Measurements from ENCODE around the gene TMEM184C.

The TMEM184C gene

DNA sequence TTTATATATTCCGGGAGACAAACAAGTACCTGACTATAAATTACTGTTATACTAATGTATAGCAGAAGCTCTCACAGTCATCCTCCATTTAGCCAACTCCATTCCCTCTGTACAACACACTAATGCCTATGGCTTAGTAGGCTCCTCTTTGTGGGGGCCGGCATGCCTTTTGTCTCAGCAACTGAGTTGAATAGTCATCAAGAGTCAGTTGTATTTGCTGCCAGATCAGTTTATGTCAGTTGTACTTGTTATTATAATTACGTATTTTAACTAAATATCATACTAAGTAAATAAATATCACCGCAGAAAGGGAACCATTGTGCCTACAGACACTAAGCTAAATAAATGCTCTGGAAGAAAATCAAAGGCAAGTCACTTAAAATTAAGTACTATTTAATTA lies 56.9 kb downstream of the TMEM184C start:
- no peaks in the 10 kb centered on the region for H3K27me3 Mint-ChIP-seq
- H3K4me1 Mint-ChIP-seq = no peaks in the 10 kb centered on the region
- ATAC-seq = no peak
- no peaks in the 10 kb centered on the region for H3K9me3 Mint-ChIP-seq
- no peak overlapping the region for H3K4me3 Mint-ChIP-seq
- H3K27ac Mint-ChIP-seq = no peak overlapping the region
- peaks cover 33% of the 10 kb centered on the region for H3K36me3 Mint-ChIP-seq

GRCh38 chr4:147674496-147674895 lies 57.3 kb downstream of the TMEM184C start:
- ATAC-seq = no peak
- Mint-ChIP-seq H3K27ac (no peak overlapping the region), H3K27me3 (no peaks in the 10 kb centered on the region), H3K9me3 (no peaks in the 10 kb centered on the region), H3K36me3 (peaks cover 35% of the 10 kb centered on the region), H3K4me1 (no peaks in the 10 kb centered on the region), H3K4me3 (no peak overlapping the region)

- ATAC-seq = no peak
- Mint-ChIP-seq H3K36me3 (peaks cover 29% of the 10 kb centered on the region), H3K4me1 (peaks cover 22% of the 10 kb centered on the region), H3K9me3 (no peaks in the 10 kb centered on the region), H3K27ac (no peak overlapping the region), H3K4me3 (no peak overlapping the region), H3K27me3 (no peaks in the 10 kb centered on the region)
These were observed 60.9 kb downstream of the TMEM184C start for GRCh38 chr4:147678106-147678505.

DNA sequence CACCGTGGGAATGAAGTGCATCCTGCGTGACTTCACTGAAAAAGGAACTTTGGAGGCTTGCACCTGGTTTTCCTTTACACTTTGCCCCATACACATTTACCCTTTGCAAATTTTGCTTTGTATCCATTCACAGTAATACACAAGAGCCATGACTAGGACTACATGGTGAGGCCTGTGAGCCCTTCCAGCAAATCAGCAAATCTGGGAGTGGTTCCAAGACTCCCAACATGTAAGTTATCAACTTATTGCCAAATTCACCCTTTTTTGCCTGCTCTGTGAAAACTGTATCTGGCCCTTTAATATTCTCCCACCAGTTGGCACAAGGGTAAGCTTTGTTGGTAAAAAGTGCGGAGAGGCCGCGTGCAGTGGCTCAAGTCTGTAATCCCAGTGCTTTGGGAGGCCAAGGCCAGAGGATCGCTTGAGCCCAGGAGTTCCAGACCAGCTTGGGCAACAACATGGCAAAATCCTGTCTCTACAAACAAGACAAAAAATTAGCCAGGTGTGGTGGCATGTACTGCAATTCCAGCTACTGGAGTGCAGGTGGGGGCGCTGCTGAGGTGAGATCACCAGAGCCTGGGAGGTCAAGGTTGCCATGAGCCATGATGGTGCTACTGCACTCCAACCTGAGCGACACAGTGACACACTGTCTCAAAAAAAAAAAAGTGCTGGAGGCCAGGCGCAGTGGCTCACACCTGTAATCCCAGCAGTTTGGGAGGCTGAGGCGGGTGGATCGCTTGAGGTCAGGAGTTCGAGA lies 61.8 kb downstream of the TMEM184C start:
- no peak for ATAC-seq
- peaks cover 26% of the 10 kb centered on the region for H3K4me1 Mint-ChIP-seq
- no peak overlapping the region for H3K4me3 Mint-ChIP-seq
- peaks cover 25% of the 10 kb centered on the region for H3K36me3 Mint-ChIP-seq
- H3K9me3 Mint-ChIP-seq = no peaks in the 10 kb centered on the region
- H3K27ac Mint-ChIP-seq = no peak overlapping the region
- H3K27me3 Mint-ChIP-seq = no peaks in the 10 kb centered on the region

DNA sequence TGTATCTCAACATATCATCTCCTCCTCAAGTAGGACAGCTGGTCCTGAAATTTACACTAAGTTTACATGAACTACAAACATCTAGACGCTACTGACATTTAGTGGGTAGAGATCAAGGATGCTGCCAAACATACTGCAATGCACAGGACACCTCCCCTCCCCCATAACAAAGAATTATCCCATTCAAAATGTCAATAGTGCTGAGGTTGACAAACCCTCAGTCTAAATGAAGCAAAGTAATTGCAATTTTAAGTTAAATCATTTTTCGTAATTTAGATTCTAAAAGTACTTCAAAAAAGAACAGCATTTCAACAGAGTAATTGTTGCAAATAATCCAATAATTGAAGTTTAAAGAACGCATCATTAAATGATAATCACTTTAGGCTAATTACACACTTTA lies 65.6 kb downstream of the TMEM184C start:
- H3K9me3 Mint-ChIP-seq = no peaks in the 10 kb centered on the region
- ATAC-seq = no peak
- H3K27me3 Mint-ChIP-seq = no peaks in the 10 kb centered on the region
- H3K27ac Mint-ChIP-seq = peak overlapping the region; percentile 96
- H3K4me3 Mint-ChIP-seq = peak overlapping the region; percentile 89
- peaks cover 26% of the 10 kb centered on the region for H3K4me1 Mint-ChIP-seq
- H3K36me3 Mint-ChIP-seq = peaks cover 23% of the 10 kb centered on the region

DNA sequence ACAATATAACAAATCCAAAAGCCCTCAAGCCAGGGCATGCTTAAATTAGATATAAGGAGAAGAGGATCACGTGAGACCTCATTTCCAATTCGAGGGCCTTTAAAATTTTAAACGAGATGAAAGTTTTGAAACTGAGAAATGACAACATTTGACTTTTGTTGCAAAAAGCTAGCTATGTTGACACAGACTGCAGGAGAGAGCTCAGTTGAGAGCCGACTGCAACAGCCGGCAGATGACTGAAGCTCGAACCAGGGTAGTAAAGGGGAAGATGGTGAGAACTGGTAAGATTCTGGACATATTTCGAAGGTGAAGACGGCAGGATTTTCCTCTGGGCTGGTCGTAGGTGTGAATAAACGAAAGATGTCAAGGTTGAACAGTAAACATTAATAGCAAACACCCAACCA lies 66.0 kb downstream of the TMEM184C start:
- H3K36me3 Mint-ChIP-seq = peaks cover 18% of the 10 kb centered on the region
- H3K9me3 Mint-ChIP-seq = no peaks in the 10 kb centered on the region
- ATAC-seq = no peak
- H3K27me3 Mint-ChIP-seq = no peaks in the 10 kb centered on the region
- H3K4me3 Mint-ChIP-seq = peak overlapping the region; percentile 89
- peaks cover 26% of the 10 kb centered on the region for H3K4me1 Mint-ChIP-seq
- peak overlapping the region; percentile 96 for H3K27ac Mint-ChIP-seq

DNA sequence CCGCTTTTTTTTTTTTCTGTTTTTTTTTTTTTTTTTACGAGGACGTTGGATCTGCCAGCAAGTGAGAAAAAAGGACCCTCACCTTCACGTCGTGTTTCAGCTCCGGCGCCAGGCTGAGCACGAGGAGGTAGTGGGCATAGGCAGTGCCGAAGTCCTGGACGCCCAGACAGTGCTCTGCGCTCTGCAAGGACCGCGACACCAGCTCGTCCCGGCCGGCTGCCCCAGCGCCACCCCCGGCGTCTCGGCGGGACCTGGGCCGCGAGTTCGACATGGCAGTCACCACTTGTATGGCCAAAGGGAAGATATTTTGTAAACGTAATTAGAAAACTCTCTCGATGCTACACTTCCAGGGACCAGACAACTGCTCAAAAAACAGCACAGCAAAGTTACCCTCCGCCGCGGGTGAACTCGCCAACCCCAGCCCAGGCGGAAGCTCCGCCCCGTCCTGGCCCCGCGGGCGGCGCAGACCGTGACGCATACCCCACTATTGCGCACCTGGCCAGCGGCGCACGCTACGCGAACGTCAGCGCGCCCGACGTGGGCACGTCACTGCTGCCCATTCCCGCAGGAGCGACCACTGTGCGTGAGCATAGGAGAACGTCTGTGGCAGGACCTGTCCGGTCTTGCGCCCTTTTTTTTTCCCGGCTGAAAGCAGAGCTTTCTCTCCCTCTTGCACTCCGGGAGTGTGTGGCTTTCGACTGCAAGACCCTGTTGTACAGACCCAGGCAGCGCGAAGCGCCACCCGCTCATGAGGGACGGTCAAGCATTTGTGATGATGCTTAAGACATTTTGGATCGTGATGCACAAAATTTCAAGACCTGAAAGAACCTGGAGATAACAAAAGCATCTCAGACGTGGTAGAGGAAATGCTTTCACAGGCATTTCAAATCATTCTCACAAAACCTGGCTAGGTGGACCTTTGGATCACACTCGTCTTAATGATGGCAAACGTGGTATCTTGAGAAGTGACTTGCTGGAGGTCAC lies 66.8 kb downstream of the TMEM184C start, which contains the start of gene PRMT9:
Gene PRMT9 (minus strand): TSS at position 447 of the 984 bp plus-strand sequence. CDS start 176 bp downstream, at position 271.
- no peaks in the 10 kb centered on the region for H3K9me3 Mint-ChIP-seq
- H3K4me3 Mint-ChIP-seq = peak within 1 kb of the TSS; percentile 89
- peak; percentile 100 for ATAC-seq
- H3K36me3 Mint-ChIP-seq = peaks cover 14% of the 10 kb centered on the region
- peaks cover 26% of the 10 kb centered on the region for H3K4me1 Mint-ChIP-seq
- peak within 1 kb of the TSS; percentile 96 for H3K27ac Mint-ChIP-seq
- H3K27me3 Mint-ChIP-seq = no peaks in the 10 kb centered on the region

DNA sequence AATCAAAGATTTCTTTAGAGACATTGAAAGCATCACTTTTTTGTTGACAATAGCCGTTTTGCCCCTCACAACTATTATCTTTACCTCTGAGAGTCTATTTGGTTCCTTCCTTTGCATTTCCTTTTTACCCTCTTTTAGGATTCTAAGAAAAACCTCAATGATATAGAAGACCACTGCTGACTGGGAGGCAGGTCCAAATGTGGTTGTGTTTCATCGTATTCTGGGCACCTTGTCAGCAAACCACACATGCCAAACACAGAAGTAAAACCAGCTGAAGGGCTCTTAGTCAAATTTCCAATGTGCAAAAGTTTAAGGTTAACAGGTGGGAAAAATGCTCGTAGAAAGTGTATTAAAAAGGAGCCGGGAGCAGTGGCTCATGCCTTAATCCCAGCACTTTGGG lies 71.9 kb downstream of the TMEM184C start:
- H3K4me1 Mint-ChIP-seq = no peaks in the 10 kb centered on the region
- no peak for ATAC-seq
- no peak overlapping the region for H3K27ac Mint-ChIP-seq
- peaks cover 29% of the 10 kb centered on the region for H3K27me3 Mint-ChIP-seq
- H3K9me3 Mint-ChIP-seq = no peaks in the 10 kb centered on the region
- no peaks in the 10 kb centered on the region for H3K36me3 Mint-ChIP-seq
- no peak overlapping the region for H3K4me3 Mint-ChIP-seq

DNA sequence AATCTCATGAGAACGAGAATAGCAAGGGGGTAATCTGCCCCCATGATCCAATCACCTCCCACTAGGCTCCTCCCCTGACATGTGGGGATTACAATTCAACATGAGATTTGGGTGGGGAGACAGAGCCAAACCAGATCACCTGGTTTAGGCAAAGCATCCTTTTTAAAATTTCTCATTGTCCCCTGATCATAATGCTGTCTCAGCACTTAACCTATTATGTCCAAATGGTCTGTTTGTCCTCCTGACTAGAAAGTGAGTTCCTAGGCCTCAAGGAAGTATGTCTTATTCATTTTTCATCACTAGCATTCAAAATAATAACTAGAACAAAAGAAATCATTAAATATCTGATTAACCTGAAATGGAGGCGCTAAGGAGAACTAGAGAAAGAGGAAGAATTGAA lies 74.6 kb downstream of the TMEM184C start:
- peaks cover 41% of the 10 kb centered on the region for H3K27me3 Mint-ChIP-seq

DNA sequence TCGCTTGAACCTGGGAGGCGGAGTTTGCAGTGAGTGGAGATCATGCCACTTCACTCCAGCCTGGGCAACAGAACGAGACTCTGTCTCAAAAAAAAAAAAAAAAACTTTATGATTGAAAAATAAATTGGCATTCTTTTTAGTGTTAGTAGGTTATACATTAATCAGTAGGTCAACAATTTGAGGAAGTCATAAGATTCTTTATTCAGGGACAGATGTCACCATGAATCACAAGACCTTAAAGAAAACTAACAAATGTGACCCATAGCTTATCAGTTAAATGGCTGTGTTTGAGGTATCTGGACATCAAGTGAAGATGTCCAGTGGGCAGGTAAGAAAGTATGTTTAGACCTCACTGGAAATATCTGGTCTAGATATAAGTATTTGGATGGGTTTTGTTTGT lies 76.0 kb downstream of the TMEM184C start:
- H3K4me3 Mint-ChIP-seq = no peak overlapping the region
- peaks cover 3% of the 10 kb centered on the region for H3K9me3 Mint-ChIP-seq
- H3K27ac Mint-ChIP-seq = no peak overlapping the region
- no peaks in the 10 kb centered on the region for H3K36me3 Mint-ChIP-seq
- no peak for ATAC-seq
- H3K27me3 Mint-ChIP-seq = peaks cover 51% of the 10 kb centered on the region
- H3K4me1 Mint-ChIP-seq = no peaks in the 10 kb centered on the region

More for the DNA sequence above, 74.6 kb downstream of the TMEM184C start:
- Mint-ChIP-seq H3K36me3 (no peaks in the 10 kb centered on the region), H3K9me3 (no peaks in the 10 kb centered on the region), H3K4me1 (no peaks in the 10 kb centered on the region), H3K4me3 (no peak overlapping the region), H3K27ac (no peak overlapping the region)
- ATAC-seq = no peak

- peaks cover 41% of the 10 kb centered on the region for H3K27me3 Mint-ChIP-seq
- H3K36me3 Mint-ChIP-seq = no peaks in the 10 kb centered on the region
- H3K4me1 Mint-ChIP-seq = no peaks in the 10 kb centered on the region
- H3K27ac Mint-ChIP-seq = no peak overlapping the region
- H3K4me3 Mint-ChIP-seq = no peak overlapping the region
- no peak for ATAC-seq
- peaks cover 6% of the 10 kb centered on the region for H3K9me3 Mint-ChIP-seq
These were observed 79.7 kb downstream of the TMEM184C start for GRCh38 chr4:147696866-147697265.

DNA sequence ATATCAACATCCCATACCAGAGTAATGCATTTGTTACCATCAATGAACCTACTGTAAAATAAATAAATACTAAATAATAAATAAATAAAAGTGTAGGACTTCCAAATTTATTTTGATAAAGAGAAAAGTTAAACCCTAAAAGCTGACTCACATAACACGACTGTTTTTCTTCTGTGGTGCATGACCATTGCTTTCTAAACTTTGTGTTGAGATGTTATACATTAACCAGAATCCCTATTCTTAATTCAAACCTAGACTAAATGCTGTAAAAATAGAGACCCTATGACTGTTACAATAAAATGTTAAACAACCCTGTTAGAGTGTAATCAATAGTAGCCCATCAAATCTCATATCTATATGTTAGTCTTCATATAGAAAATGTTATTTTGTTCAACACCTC lies 87.6 kb downstream of the TMEM184C start:
- H3K9me3 Mint-ChIP-seq = peaks cover 2% of the 10 kb centered on the region
- H3K4me3 Mint-ChIP-seq = no peak overlapping the region
- H3K36me3 Mint-ChIP-seq = no peaks in the 10 kb centered on the region
- H3K27ac Mint-ChIP-seq = no peak overlapping the region
- peaks cover 6% of the 10 kb centered on the region for H3K4me1 Mint-ChIP-seq
- peaks cover 15% of the 10 kb centered on the region for H3K27me3 Mint-ChIP-seq
- ATAC-seq = no peak

DNA sequence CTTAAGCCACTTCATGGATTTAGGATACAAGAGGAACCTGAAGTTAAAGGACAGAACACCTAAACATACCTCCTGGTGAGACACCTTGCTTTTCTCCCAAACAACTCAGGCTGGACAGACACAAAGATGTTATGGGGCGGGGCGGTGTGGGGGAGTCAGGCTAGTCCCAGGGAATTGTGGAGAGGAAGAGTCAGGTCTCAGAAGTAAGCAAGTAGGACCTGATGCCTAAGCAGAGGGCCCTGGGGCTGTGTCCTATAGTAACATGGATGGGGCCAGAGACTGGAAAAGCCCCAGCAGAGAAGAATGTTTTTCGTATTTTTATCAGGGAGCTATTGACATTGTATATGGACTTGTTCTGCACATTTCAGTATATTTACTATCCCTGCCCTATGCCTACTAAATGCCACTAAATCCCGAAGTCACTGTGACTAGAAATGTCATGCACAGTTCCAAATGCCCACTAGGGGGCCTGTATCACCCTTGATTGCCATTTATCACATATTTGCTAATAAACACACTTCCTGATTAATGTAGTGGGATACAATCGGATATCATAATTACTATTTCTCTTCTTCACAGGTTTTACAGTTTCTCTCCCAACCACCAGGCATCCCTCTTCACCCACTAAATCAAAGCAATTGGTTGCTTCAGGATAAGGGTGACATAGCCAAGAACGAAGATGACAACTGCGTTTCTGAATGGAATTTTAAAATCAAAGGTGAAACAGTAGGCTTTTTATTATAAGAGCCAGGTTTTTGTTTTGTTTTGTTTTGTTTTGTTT lies 90.9 kb downstream of the TMEM184C start:
- ATAC-seq = no peak
- Mint-ChIP-seq H3K4me1 (peaks cover 6% of the 10 kb centered on the region), H3K27ac (no peak overlapping the region), H3K36me3 (no peaks in the 10 kb centered on the region), H3K27me3 (peaks cover 11% of the 10 kb centered on the region), H3K9me3 (no peaks in the 10 kb centered on the region), H3K4me3 (no peak overlapping the region)

DNA sequence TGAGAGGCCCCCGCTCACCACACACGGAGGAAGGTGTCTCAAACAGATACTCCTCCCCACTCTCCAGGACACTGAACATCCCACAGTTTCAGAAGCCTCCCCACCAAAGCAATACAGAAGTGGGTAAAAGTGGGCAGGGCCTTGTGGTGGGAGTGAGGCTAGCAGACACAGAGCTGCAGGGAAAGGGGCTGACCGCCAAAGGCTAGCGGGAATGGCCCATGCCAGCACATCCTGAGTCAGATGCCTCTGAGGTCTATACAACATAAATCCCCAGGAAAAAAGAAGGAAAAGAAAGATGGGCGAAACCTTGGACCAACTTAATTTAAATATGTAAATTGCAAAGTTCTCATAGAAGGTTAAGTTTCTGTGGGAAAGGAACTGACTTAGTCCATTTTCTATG lies 92.8 kb downstream of the TMEM184C start:
- peaks cover 19% of the 10 kb centered on the region for H3K27me3 Mint-ChIP-seq
- no peak for ATAC-seq

More for the DNA sequence above, 92.8 kb downstream of the TMEM184C start:
- Mint-ChIP-seq H3K4me1 (peaks cover 6% of the 10 kb centered on the region), H3K27ac (no peak overlapping the region), H3K36me3 (no peaks in the 10 kb centered on the region), H3K9me3 (no peaks in the 10 kb centered on the region), H3K4me3 (no peak overlapping the region)

Data from stimulated activated memory B cell treated with anti-CD40 and anti-IgM and Interleukin-4, amounts not matched to agents 10 μg/mL and 1 μg/mL and 100 μg/mL, for 72 hours (primary cell).